K562 (cell line): ENCODE data around the gene CDHR2. TPM values are rescaled to one million over a fixed set of nuclear protein-coding genes. Genes with fewer than 3 reads are reported as not detected.

Experiments
- E2F6 ChIP-seq, 2 experiments: IDR thresholded peaks; 2 replicates each; pipeline ENCODE4 v1.6.1; 2011; ENCODE audit warnings: borderline replicate concordance in 1 of 2, control low read depth in 1 of 2, low read depth in 1 of 2, low read length in 1 of 2, mild to moderate bottlenecking in 1 of 2, mixed read lengths in 1 of 2, moderate library complexity in 1 of 2; ENCODE audit not compliant: insufficient read depth in 1 of 2, insufficient read length in 1 of 2, poor library complexity in 1 of 2, severe bottlenecking in 1 of 2; ENCODE audit errors: extremely low read depth in 1 of 2
- ETS1 ChIP-seq: conservative IDR thresholded peaks from 2 replicates; pipeline ENCODE4 v1.6.1; 2011; ENCODE audit warnings: low read depth, mild to moderate bottlenecking, low read length; ENCODE audit not compliant: control insufficient read depth
- FOXP1 ChIP-seq: sonication (generic); formaldehyde crosslinking; IDR thresholded peaks from 2 replicates; pipeline ENCODE4 v1.8.0; 2022; ENCODE audit warnings: mild to moderate bottlenecking, missing genetic modification reagents
- GABPA ChIP-seq: fragments of 200-800 bp; sonication (Bioruptor generic); conservative IDR thresholded peaks from 2 replicates; pipeline ENCODE4 v1.6.1; 2016; ENCODE audit warnings: low read depth, missing genetic modification characterization, missing compliant biosample characterization
- HDAC1 ChIP-seq, 2 experiments: fragments of 450-650 bp; IDR thresholded peaks; 2 replicates each; pipeline ENCODE4 v1.6.1; 2016 to 2017; ENCODE audit warnings: inconsistent platforms in 1 of 2, mild to moderate bottlenecking in 1 of 2, moderate library complexity in 1 of 2
- HMG20B ChIP-seq: fragments of 250-450 bp; sonication (Bioruptor Pico); IDR thresholded peaks from 2 replicates; pipeline ENCODE4 v1.5.0; 2021; ENCODE audit warnings: mild to moderate bottlenecking
- JUN ChIP-seq, 2 experiments: sonication (generic) in 1 of 2; formaldehyde crosslinking in 1 of 2; IDR thresholded peaks; 2 replicates each; pipeline versions ENCODE4 v1.6.1 to v1.8.0; 2012 to 2022; ENCODE audit warnings: borderline replicate concordance in 2 of 2, mild to moderate bottlenecking in 2 of 2, improper control_type of control experiment in 1 of 2, low read depth in 1 of 2, low read length in 1 of 2, missing genetic modification reagents in 1 of 2
- L3MBTL2 ChIP-seq: fragments of 450-650 bp; IDR thresholded peaks from 2 replicates; pipeline ENCODE4 v1.6.1; 2016; ENCODE audit warnings: mild to moderate bottlenecking, moderate library complexity
- MAX ChIP-seq: sonication (generic); formaldehyde crosslinking; IDR thresholded peaks from 2 replicates; pipeline ENCODE4 v1.9.0; 2022; ENCODE audit warnings: mild to moderate bottlenecking, missing genetic modification reagents
- RBM39 ChIP-seq: fragments of 200-400 bp; formaldehyde crosslinking; optimal IDR thresholded peaks from 2 replicates; pipeline ENCODE3; 2018; ENCODE audit warnings: low read depth, low read length
- SAFB ChIP-seq: fragments of 200-400 bp; formaldehyde crosslinking; IDR thresholded peaks from 2 replicates; pipeline ENCODE4 v1.6.1; 2017; ENCODE audit warnings: low read depth, low read length, borderline replicate concordance
- TEAD1 ChIP-seq, 2 experiments: fragments of 450-650 bp in 1 of 2; sonication (generic) in 1 of 2; formaldehyde crosslinking; IDR thresholded peaks; 2 replicates each; pipeline versions ENCODE4 v1.4.0 to v1.8.0; 2020 to 2022; ENCODE audit warnings: mild to moderate bottlenecking in 2 of 2, missing genetic modification reagents in 1 of 2
- TEAD4 ChIP-seq, 2 experiments: sonication (generic) in 1 of 2; formaldehyde crosslinking in 1 of 2; IDR thresholded peaks; 2 replicates each; pipeline versions ENCODE4 v1.6.1 to v1.8.0; 2012 to 2022; ENCODE audit warnings: borderline replicate concordance in 1 of 2, inconsistent platforms in 1 of 2, low read length in 1 of 2, mild to moderate bottlenecking in 1 of 2, missing genetic modification reagents in 1 of 2
- USF1 ChIP-seq: sonication (generic); formaldehyde crosslinking; IDR thresholded peaks from 2 replicates; pipeline ENCODE4 v1.9.0; 2022; ENCODE audit warnings: mild to moderate bottlenecking, missing genetic modification reagents
- ZBTB33 ChIP-seq: sonication (generic); formaldehyde crosslinking; IDR thresholded peaks from 2 replicates; pipeline ENCODE4 v1.8.1; 2023; ENCODE audit warnings: mild to moderate bottlenecking, missing genetic modification reagents
- ZNF143 ChIP-seq: sonication (generic); formaldehyde crosslinking; IDR thresholded peaks from 2 replicates; pipeline ENCODE4 v1.9.0; 2022; ENCODE audit warnings: mild to moderate bottlenecking, missing genetic modification reagents
- ZNF740 ChIP-seq, 3 experiments: fragments of 200-800 bp in 1 of 3; sonication (Bioruptor generic) in 1 of 3; sonication (generic) in 1 of 3; formaldehyde crosslinking in 1 of 3; IDR thresholded peaks; 2 replicates each; pipeline versions ENCODE4 v1.6.1 to v1.8.0; 2016 to 2022; ENCODE audit warnings: mild to moderate bottlenecking in 2 of 3, missing compliant biosample characterization in 2 of 3, missing genetic modification characterization in 2 of 3, missing genetic modification reagents in 1 of 3
- polyA plus RNA-seq, 8 experiments: library from polyadenylated mRNA; depleted of rRNA in 4 of 8; stranded (reverse) in 5 of 8; unstranded in 3 of 8; fragments of >200 nt; fragmentation: Nextera tagmentation in 2 of 8; fragmentation: Illumina TruSeq in 1 of 8; extraction: Ambion mirVana in 2 of 8; extraction: Trizol in 1 of 8; gene quantifications; 2 replicates each; pipeline versions ENCODE4 v1.2.1 to v1.2.3, GENCODE V29; 2011 to 2014; ENCODE audit warnings: inconsistent platforms in 1 of 8, missing spikeins in 1 of 8
- total RNA-seq, 7 experiments: library from RNA; depleted of rRNA in 6 of 7; stranded (reverse); fragments of >200 nt in 6 of 7; fragmentation: Illumina TruSeq in 2 of 7; extraction: Trizol in 2 of 7; gene quantifications; 2 replicates each; pipeline versions ENCODE4 v1.2.1 to v1.2.3, GENCODE V29; 2011 to 2021; ENCODE audit warnings: low replicate concordance in 1 of 7

CDHR2 gene
- total and polyA plus RNA-seq, 9 of the 15 experiments (the other 6 are each of a cell fraction or from before 2014, with no cell fraction given): 0.01 to 0.62 (median 0.09) TPM; not detected in 2

- peak; percentile 77; the same call in 1 of the 2 replicates for TF ChIP-seq ZBTB33 (CRISPR knock-in tag)
- no peak for TF ChIP-seq GABPA (tag)
- no peak for TF ChIP-seq HMG20B (CRISPR knock-in tag)
- 0 out of 2 replicates have a peak, but pooled peaks have one; percentile 70 for TF ChIP-seq FOXP1 (CRISPR knock-in tag)
- TF ChIP-seq HDAC1 (IDR thresholded peaks at IDR 0.05): 0 out of 4 replicates have a peak, but pooled peaks of 1 of the 2 experiments have one; percentile 14
- TF ChIP-seq RBM39: no peak
- peak; percentile 87 for TF ChIP-seq MAX (CRISPR knock-in tag)
- peak; percentile 17 to 87 for TF ChIP-seq E2F6 (IDR thresholded peaks at IDR 0.05; ENCODE audit: borderline replicate concordance in 1 of 2, extremely low read depth in 1 of 2, insufficient read depth in 1 of 2, insufficient read length in 1 of 2, low read depth in 1 of 2, low read length in 1 of 2, poor library complexity in 1 of 2, severe bottlenecking in 1 of 2)
- no peak for TF ChIP-seq JUN (IDR thresholded peaks at IDR 0.05; ENCODE audit: borderline replicate concordance, low read depth, low read length)
- TF ChIP-seq JUN (CRISPR knock-in tag; IDR thresholded peaks at IDR 0.05; ENCODE audit: borderline replicate concordance): peak; percentile 59; the same call in 1 of the 2 replicates
- TF ChIP-seq USF1 (CRISPR knock-in tag): peak; percentile 18; the same call in 1 of the 2 replicates
- TF ChIP-seq ZNF143: peak; percentile 24; the same call in 1 of the 2 replicates
- no peak for TF ChIP-seq TEAD4 (IDR thresholded peaks at IDR 0.05; ENCODE audit: low read length)
- peak; percentile 94 for TF ChIP-seq TEAD4 (CRISPR knock-in tag; IDR thresholded peaks at IDR 0.05; ENCODE audit: borderline replicate concordance)
- TF ChIP-seq ZNF740 (CRISPR knock-in tag; IDR thresholded peaks at IDR 0.05): 0 out of 2 replicates have a peak, but pooled peaks have one; percentile 50
- no peak for TF ChIP-seq ZNF740 (tag; IDR thresholded peaks at IDR 0.05)
- TF ChIP-seq ETS1: no peak; the same call in 1 of the 2 replicates
- peak; percentile 45; the same call in 1 of the 2 replicates for TF ChIP-seq SAFB
- peak in 1 of 2 experiments; percentile 75; a peak in 2 of 4 replicates for TF ChIP-seq TEAD1 (CRISPR knock-in tag; IDR thresholded peaks at IDR 0.05)
- TF ChIP-seq L3MBTL2: peak; percentile 23; the same call in 1 of the 2 replicates
Measured at GRCh38 chr5:176619569-176620332, 70.6 kb downstream of the CDHR2 start (continued).
